Neural cell (in vitro differentiated cells): Measurements from ENCODE around the gene DACH1. TPM values are rescaled to one million over a fixed set of nuclear protein-coding genes. Genes with fewer than 3 reads are reported as not detected.

ENCODE experiments used
- H2AFZ ChIP-seq: fragments of 200-600, 300-800 bp; sonication (generic), shearing (Covaris generic); 2 replicates; pipeline ENCODE4 v1.6.0; 2014; ENCODE audit warnings: low read depth, mild to moderate bottlenecking, antibody characterized with exemption, low read length, moderate library complexity
- H3F3A ChIP-seq: fragments of 200-600 bp; shearing (Covaris generic); 2 replicates; pipeline ENCODE4 v1.6.1; 2016; ENCODE audit warnings: mild to moderate bottlenecking, moderate library complexity, mixed read lengths, antibody characterized with exemption, low read length; ENCODE audit not compliant: insufficient read depth, poor library complexity, severe bottlenecking
- H3K27ac ChIP-seq: fragments of 200-600, 300-800 bp; sonication (generic), shearing (Covaris generic); 2 replicates; pipeline ENCODE4 v1.5.1; 2014; ENCODE audit warnings: mild to moderate bottlenecking, low read length, moderate library complexity
- H3K27me3 ChIP-seq: fragments of 300-800, 200-600 bp; sonication (generic), shearing (Covaris generic); 2 replicates; pipeline ENCODE4 v1.6.0; 2014; ENCODE audit warnings: mild to moderate bottlenecking, low read depth, low read length, moderate library complexity; ENCODE audit not compliant: insufficient read depth
- H3K36me3 ChIP-seq: fragments of 300-800, 200-600 bp; sonication (generic), shearing (Covaris generic); 2 replicates; pipeline ENCODE4 v1.5.1; 2014; ENCODE audit warnings: mild to moderate bottlenecking, antibody characterized with exemption, low read length, moderate library complexity; ENCODE audit not compliant: insufficient read depth
- H3K4me2 ChIP-seq: fragments of 300-800, 200-600 bp; sonication (generic), shearing (Covaris generic); 2 replicates; pipeline ENCODE4 v1.6.0; 2014; ENCODE audit warnings: mild to moderate bottlenecking, low read length
- H3K4me3 ChIP-seq: fragments of 300-800, 200-600 bp; sonication (generic), shearing (Covaris generic); 2 replicates; pipeline ENCODE4 v1.5.1; 2014; ENCODE audit warnings: mild to moderate bottlenecking, low read length, moderate library complexity
- H3K79me2 ChIP-seq: fragments of 200-600 bp; shearing (Covaris generic); replicated peaks from 2 replicates; pipeline ENCODE4 v1.6.0; 2014; ENCODE audit warnings: mild to moderate bottlenecking, low read length, moderate library complexity; ENCODE audit not compliant: insufficient read depth
- H3K9ac ChIP-seq: fragments of 300-800, 200-600 bp; sonication (generic), shearing (Covaris generic); 2 replicates; pipeline ENCODE4 v1.6.1; 2016; ENCODE audit warnings: mild to moderate bottlenecking, low read length, mixed read lengths
- H3K9me2 ChIP-seq: fragments of 200-600 bp; shearing (Covaris generic); 2 replicates; pipeline ENCODE4 v1.6.1; 2016; ENCODE audit warnings: mild to moderate bottlenecking, low read length, mixed read lengths; ENCODE audit not compliant: insufficient read depth
- H3K9me3 ChIP-seq: fragments of 200-600, 300-800 bp; sonication (generic), shearing (Covaris generic); 2 replicates; pipeline ENCODE4 v1.6.1; 2016; ENCODE audit warnings: mild to moderate bottlenecking, mixed run types, low read length, moderate library complexity, mixed read lengths
- H4K20me1 ChIP-seq: fragments of 200-600 bp; shearing (Covaris generic); 2 replicates; pipeline ENCODE4 v1.6.1; 2016; ENCODE audit warnings: mild to moderate bottlenecking, mixed run types; ENCODE audit not compliant: insufficient read depth
- CTCF ChIP-seq: fragments of 450-650 bp; IDR thresholded peaks from 2 replicates; pipeline ENCODE4 v1.5.1; 2014; ENCODE audit warnings: antibody characterized with exemption, mild to moderate bottlenecking, moderate library complexity; ENCODE audit not compliant: poor library complexity, severe bottlenecking
- EP300 ChIP-seq: fragments of 450-650 bp; conservative IDR thresholded peaks from 2 replicates; pipeline ENCODE4 v1.6.1; 2014; ENCODE audit warnings: antibody characterized with exemption, mild to moderate bottlenecking, moderate library complexity; ENCODE audit not compliant: poor library complexity, severe bottlenecking
- EZH2 ChIP-seq: fragments of 200-600, 300-800 bp; shearing (Covaris generic), sonication (generic); IDR thresholded peaks from 2 replicates; pipeline ENCODE4 v1.6.1; 2014; ENCODE audit warnings: antibody characterized with exemption, low read length, borderline replicate concordance, mild to moderate bottlenecking; ENCODE audit not compliant: insufficient read depth, poor library complexity, severe bottlenecking
- MXI1 ChIP-seq: fragments of 450-650 bp; conservative IDR thresholded peaks from 2 replicates; pipeline ENCODE4 v1.6.1; 2014; ENCODE audit warnings: antibody characterized with exemption, mild to moderate bottlenecking; ENCODE audit not compliant: poor library complexity, severe bottlenecking
- POLR2AphosphoS5 ChIP-seq: IDR thresholded peaks from 2 replicates; pipeline ENCODE4 v1.6.1; 2012
- RAD21 ChIP-seq: fragments of 450-650 bp; conservative IDR thresholded peaks from 2 replicates; pipeline ENCODE4 v1.6.1; 2014; ENCODE audit warnings: antibody characterized with exemption, mild to moderate bottlenecking, moderate library complexity
- REST ChIP-seq: IDR thresholded peaks from 2 replicates; pipeline ENCODE4 v1.6.1; 2012; ENCODE audit warnings: borderline replicate concordance
- SMC3 ChIP-seq: fragments of 450-650 bp; conservative IDR thresholded peaks from 2 replicates; pipeline ENCODE4 v1.6.1; 2014; ENCODE audit warnings: antibody characterized with exemption, mild to moderate bottlenecking, moderate library complexity; ENCODE audit not compliant: poor library complexity
- TAF1 ChIP-seq: IDR thresholded peaks from 2 replicates; pipeline ENCODE4 v1.6.1; 2012; ENCODE audit warnings: low read depth
- polyA minus RNA-seq: library from RNA; depleted of rRNA, polyadenylated mRNA; stranded (reverse); fragments of >200 nt; gene quantifications from 2 replicates; pipeline ENCODE4 v1.2.3, GENCODE V29; 2014
- polyA plus RNA-seq: library from polyadenylated mRNA; depleted of rRNA; stranded (reverse); fragments of >200 nt; gene quantifications from 2 replicates; pipeline ENCODE4 v1.2.3, GENCODE V29; 2014

DACH1 gene
- polyA plus RNA-seq = 14.4 and 20.0 TPM in 2 replicates
- 33.4 and 37.7 TPM in 2 replicates for polyA minus RNA-seq

GRCh38 chr13:71867131-71867814, at the start of gene DACH1:
Gene DACH1, minus strand, starts transcription at chr13:71867204.
- Histone ChIP-seq H3K27me3 (peaks cover 42% of the 10 kb centered on the region), H3K79me2 (peaks cover 39% of the 10 kb centered on the region), H3K9me2 (no peaks in the 10 kb centered on the region), H3F3A (peaks cover 5% of the 10 kb centered on the region), H3K4me2 (peak within 1 kb of the TSS; percentile 83), H2AFZ (peak within 1 kb of the TSS; percentile 30), H3K9ac (peak within 1 kb of the TSS; percentile 79), H3K36me3 (no peaks in the 10 kb centered on the region), H3K27ac (peak within 1 kb of the TSS; percentile 71), H4K20me1 (no peaks in the 10 kb centered on the region), H3K9me3 (no peaks in the 10 kb centered on the region), H3K4me3 (peak within 1 kb of the TSS; percentile 92)
- peak; percentile 43 for TF ChIP-seq RAD21
- TF ChIP-seq TAF1 = no peak
- TF ChIP-seq EP300 = no peak
- TF ChIP-seq REST = no peak
- TF ChIP-seq CTCF = no peak
- TF ChIP-seq SMC3 = peak; percentile 58
- peak; percentile 47 for TF ChIP-seq MXI1
- TF ChIP-seq EZH2 = no peak
- TF ChIP-seq POLR2AphosphoS5 = no peak

- no peak for TF ChIP-seq RAD21
- no peak for TF ChIP-seq EP300
- no peak for TF ChIP-seq SMC3
- no peak for TF ChIP-seq POLR2AphosphoS5
- TF ChIP-seq REST = no peak
- no peak for TF ChIP-seq TAF1
- TF ChIP-seq MXI1 = no peak
- TF ChIP-seq EZH2 = no peak
- no peak for TF ChIP-seq CTCF
- H2AFZ ChIP-seq = no peak overlapping the region
- no peak overlapping the region for H3K9ac ChIP-seq
- no peak overlapping the region for H3K4me3 ChIP-seq
- H3K27me3 ChIP-seq = no peaks in the 10 kb centered on the region
- no peaks in the 10 kb centered on the region for H3K36me3 ChIP-seq
- H3K9me3 ChIP-seq = no peaks in the 10 kb centered on the region
- no peaks in the 10 kb centered on the region for H3F3A ChIP-seq
- H3K9me2 ChIP-seq = no peaks in the 10 kb centered on the region
- H3K27ac ChIP-seq = no peak overlapping the region
- H4K20me1 ChIP-seq = no peaks in the 10 kb centered on the region
- H3K4me2 ChIP-seq = no peak overlapping the region
- H3K79me2 ChIP-seq = no peaks in the 10 kb centered on the region
These were observed 46.7 kb upstream of the DACH1 start for GRCh38 chr13:71913717-71914116.
